ENCODE results near the gene WNT3A.

WNT3A gene

GRCh38 chr1:228082918-228083870 lies 76.4 kb downstream of the WNT3A start:
- peak; percentile 16 for ATAC-seq
- no peak for TF ChIP-seq CSDC2 (CRISPR knock-in tag; IDR thresholded peaks at IDR 0.05)
- no peak for TF ChIP-seq TCF4 (CRISPR knock-in tag; IDR thresholded peaks at IDR 0.05; ENCODE audit: borderline replicate concordance)
- TF ChIP-seq RARB (CRISPR knock-in tag; IDR thresholded peaks at IDR 0.05), result no peak
- no peak for TF ChIP-seq PATZ1 (CRISPR knock-in tag; IDR thresholded peaks at IDR 0.05; ENCODE audit: borderline replicate concordance)
- no peak for TF ChIP-seq POU6F1 (CRISPR knock-in tag; IDR thresholded peaks at IDR 0.05; ENCODE audit: borderline replicate concordance, low read depth)
- TF ChIP-seq ESRRG (CRISPR knock-in tag; IDR thresholded peaks at IDR 0.05), result no peak
- TF ChIP-seq ZNF565 (CRISPR knock-in tag; conservative IDR thresholded peaks at IDR 0.05; ENCODE audit: low read depth), result no peak
- TF ChIP-seq ISL1 (CRISPR knock-in tag; IDR thresholded peaks at IDR 0.05), result no peak
- TF ChIP-seq TSHZ2 (CRISPR knock-in tag; IDR thresholded peaks at IDR 0.05), result no peak
- no peak for TF ChIP-seq OSR1 (CRISPR knock-in tag; IDR thresholded peaks at IDR 0.05)
- no peak for TF ChIP-seq ZFP3 (CRISPR knock-in tag; IDR thresholded peaks at IDR 0.05)
- TF ChIP-seq GLIS3 (CRISPR knock-in tag; IDR thresholded peaks at IDR 0.05), result no peak
- no peak for TF ChIP-seq ZNF8 (CRISPR knock-in tag; IDR thresholded peaks at IDR 0.05)
- TF ChIP-seq CSRNP3 (CRISPR knock-in tag; IDR thresholded peaks at IDR 0.05), result no peak
- TF ChIP-seq ZNF70 (CRISPR knock-in tag; IDR thresholded peaks at IDR 0.05), result no peak
- no peak for TF ChIP-seq ZC3H10 (CRISPR knock-in tag; IDR thresholded peaks at IDR 0.05)
- no peak for TF ChIP-seq ZFP30 (CRISPR knock-in tag; IDR thresholded peaks at IDR 0.05)
- no peak for TF ChIP-seq SNAI2 (CRISPR knock-in tag; IDR thresholded peaks at IDR 0.05)
- no peak for TF ChIP-seq BACH2 (CRISPR knock-in tag; IDR thresholded peaks at IDR 0.05; ENCODE audit: borderline replicate concordance)
- no peak for TF ChIP-seq CREB5 (CRISPR knock-in tag; IDR thresholded peaks at IDR 0.05; ENCODE audit: low read depth)

- no peak for TF ChIP-seq ZFP3 (CRISPR knock-in tag; IDR thresholded peaks at IDR 0.05)
- no peak for TF ChIP-seq TCF4 (CRISPR knock-in tag; IDR thresholded peaks at IDR 0.05; ENCODE audit: borderline replicate concordance)
- no peak for TF ChIP-seq ZFP30 (CRISPR knock-in tag; IDR thresholded peaks at IDR 0.05)
- TF ChIP-seq RARB (CRISPR knock-in tag; IDR thresholded peaks at IDR 0.05), result no peak
- TF ChIP-seq ZC3H10 (CRISPR knock-in tag; IDR thresholded peaks at IDR 0.05), result no peak
- TF ChIP-seq OSR1 (CRISPR knock-in tag; IDR thresholded peaks at IDR 0.05), result no peak
- no peak for TF ChIP-seq CSRNP3 (CRISPR knock-in tag; IDR thresholded peaks at IDR 0.05)
- TF ChIP-seq ESRRG (CRISPR knock-in tag; IDR thresholded peaks at IDR 0.05), result no peak
- no peak for TF ChIP-seq CREB5 (CRISPR knock-in tag; IDR thresholded peaks at IDR 0.05; ENCODE audit: low read depth)
- no peak for TF ChIP-seq GLIS3 (CRISPR knock-in tag; IDR thresholded peaks at IDR 0.05)
- TF ChIP-seq ZNF565 (CRISPR knock-in tag; conservative IDR thresholded peaks at IDR 0.05; ENCODE audit: low read depth), result no peak
- TF ChIP-seq POU6F1 (CRISPR knock-in tag; IDR thresholded peaks at IDR 0.05; ENCODE audit: borderline replicate concordance, low read depth), result no peak
- TF ChIP-seq PPARA (CRISPR knock-in tag; IDR thresholded peaks at IDR 0.05; ENCODE audit: borderline replicate concordance), result no peak
- no peak for TF ChIP-seq ZNF8 (CRISPR knock-in tag; IDR thresholded peaks at IDR 0.05)
- TF ChIP-seq PATZ1 (CRISPR knock-in tag; IDR thresholded peaks at IDR 0.05; ENCODE audit: borderline replicate concordance), result no peak
- ATAC-seq, result peak; percentile 5
These were observed 77.1 kb downstream of the WNT3A start for GRCh38 chr1:228083871-228084278.
